ENCODE measurements around the gene TMEM250. TPM values are rescaled to one million over a fixed set of nuclear protein-coding genes. Genes with fewer than 3 reads are reported as not detected.

TMEM250 gene
- total RNA-seq, 1 experiment from 2014 or later: 48.4 TPM

DNA sequence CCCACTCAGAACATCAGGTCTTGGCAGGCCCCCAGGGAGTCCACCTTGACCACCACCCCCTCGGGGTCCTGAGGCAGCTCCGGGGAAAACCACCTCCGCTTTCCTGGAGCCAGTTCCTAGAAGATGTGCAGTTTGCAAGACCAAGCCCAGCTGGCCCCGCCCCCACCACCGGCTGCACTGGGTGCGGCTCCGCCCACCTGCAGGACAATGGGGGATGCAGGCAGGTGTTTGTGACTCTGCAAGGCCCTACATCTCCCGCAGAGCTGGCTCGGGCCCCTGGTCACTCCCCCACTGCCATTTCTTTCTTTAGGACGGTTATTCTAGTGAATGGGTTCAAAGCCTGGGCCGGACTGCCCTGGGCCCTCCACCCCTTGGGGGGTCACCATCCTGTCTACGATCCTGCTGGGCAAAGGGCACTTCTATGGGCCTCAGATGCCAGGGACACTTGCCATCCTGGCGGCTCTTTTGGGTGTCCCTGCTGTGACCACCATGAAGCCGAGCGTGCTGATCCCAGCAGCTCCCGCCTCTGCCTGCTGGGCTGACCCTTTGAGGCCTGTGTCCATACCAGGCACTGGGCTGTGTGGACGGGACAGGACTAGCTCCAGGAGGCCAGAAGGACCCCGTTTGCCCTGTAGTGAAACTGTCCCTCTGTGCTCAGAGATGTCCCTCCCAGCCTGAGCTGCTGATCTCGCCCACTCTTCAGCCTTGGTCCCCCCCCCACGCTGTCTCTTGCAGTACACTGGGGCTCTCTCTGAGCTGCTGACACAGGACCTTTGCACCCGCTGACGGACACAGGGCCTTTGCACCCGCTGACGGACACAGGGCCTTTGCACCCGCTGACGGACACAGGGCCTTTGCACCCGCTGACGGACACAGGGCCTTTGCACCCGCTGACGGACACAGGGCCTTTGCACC, 17.7 kb downstream of the TMEM250 start:
- H3K9me3 ChIP-seq (ENCODE audit: low read depth, low read length, poor library complexity, severe bottlenecking): no peaks in the 10 kb centered on the region
- no peak overlapping the region for H3K27ac ChIP-seq (ENCODE audit: low read depth, low read length, poor library complexity, severe bottlenecking)
- no TSS peak for BruUV-seq (replicated peaks)
- TF ChIP-seq EZH2 (IDR thresholded peaks at IDR 0.05; ENCODE audit: borderline replicate concordance, low read depth, low read length, poor library complexity, severe bottlenecking): no peak
- TF ChIP-seq, protein P1, sequence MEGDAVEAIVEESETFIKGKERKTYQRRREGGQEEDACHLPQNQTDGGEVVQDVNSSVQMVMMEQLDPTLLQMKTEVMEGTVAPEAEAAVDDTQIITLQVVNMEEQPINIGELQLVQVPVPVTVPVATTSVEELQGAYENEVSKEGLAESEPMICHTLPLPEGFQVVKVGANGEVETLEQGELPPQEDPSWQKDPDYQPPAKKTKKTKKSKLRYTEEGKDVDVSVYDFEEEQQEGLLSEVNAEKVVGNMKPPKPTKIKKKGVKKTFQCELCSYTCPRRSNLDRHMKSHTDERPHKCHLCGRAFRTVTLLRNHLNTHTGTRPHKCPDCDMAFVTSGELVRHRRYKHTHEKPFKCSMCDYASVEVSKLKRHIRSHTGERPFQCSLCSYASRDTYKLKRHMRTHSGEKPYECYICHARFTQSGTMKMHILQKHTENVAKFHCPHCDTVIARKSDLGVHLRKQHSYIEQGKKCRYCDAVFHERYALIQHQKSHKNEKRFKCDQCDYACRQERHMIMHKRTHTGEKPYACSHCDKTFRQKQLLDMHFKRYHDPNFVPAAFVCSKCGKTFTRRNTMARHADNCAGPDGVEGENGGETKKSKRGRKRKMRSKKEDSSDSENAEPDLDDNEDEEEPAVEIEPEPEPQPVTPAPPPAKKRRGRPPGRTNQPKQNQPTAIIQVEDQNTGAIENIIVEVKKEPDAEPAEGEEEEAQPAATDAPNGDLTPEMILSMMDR (conservative IDR thresholded peaks at IDR 0.05; ENCODE audit: low read depth, low read length): no peak
- no peak for DNase-seq (ENCODE audit: low spot score)
- CTCF ChIA-PET: interaction anchor here (0.8 kb wide), 1 partner anchor 12 kb away, joined by 7 read pairs; no protein-coding TSS in a partner anchor
- H3K4me1 ChIP-seq (ENCODE audit: insufficient read depth, low read length, poor library complexity, severe bottlenecking): peaks cover 28% of the 10 kb centered on the region
- POLR2A ChIA-PET (ENCODE audit: low non-redundant PET): no interaction called here
- intact Hi-C loops (cut with micrococcal nuclease; ENCODE audit: unreplicated experiment): no loop called here
- H3K36me3 ChIP-seq (ENCODE audit: insufficient read depth, low read length, poor library complexity, severe bottlenecking): no peaks in the 10 kb centered on the region
- no peaks in the 10 kb centered on the region for H3K27me3 ChIP-seq (replicated peaks; ENCODE audit: insufficient read depth, low read depth, low read length, poor library complexity)
- no peak overlapping the region for H3K4me3 ChIP-seq (ENCODE audit: low read depth, low read length, poor library complexity, severe bottlenecking)

DNA sequence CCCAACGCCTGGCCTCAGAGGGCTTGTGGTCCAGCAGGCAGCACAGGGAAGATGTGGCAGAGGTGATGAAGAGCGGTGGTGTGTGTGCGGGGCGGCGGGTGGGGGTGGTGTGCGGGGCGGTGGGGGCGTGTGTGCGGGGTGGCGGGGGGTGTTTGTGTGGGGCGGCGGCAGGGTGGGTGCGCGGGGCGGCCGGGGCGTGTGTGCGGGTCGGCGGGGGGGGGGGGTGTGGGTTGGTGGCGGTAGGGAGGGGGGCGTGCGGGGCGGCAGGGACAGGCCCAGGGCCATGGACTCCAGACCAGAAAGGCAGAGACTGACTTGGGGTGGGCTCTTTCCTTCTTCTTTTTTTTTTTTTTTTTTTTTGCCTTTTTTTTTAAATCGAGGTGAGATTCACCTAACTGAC, 19.1 kb downstream of the TMEM250 start:
- DNase-seq (ENCODE audit: low spot score): no peak
- intact Hi-C loops (cut with micrococcal nuclease; ENCODE audit: unreplicated experiment): no loop called here
- CTCF ChIA-PET: no interaction called here
- no peaks in the 10 kb centered on the region for H3K9me3 ChIP-seq (ENCODE audit: low read depth, low read length, poor library complexity, severe bottlenecking)
- no peak for TF ChIP-seq EZH2 (IDR thresholded peaks at IDR 0.05; ENCODE audit: borderline replicate concordance, low read depth, low read length, poor library complexity, severe bottlenecking)
- H3K4me3 ChIP-seq (ENCODE audit: low read depth, low read length, poor library complexity, severe bottlenecking): no peak overlapping the region
- peaks cover 17% of the 10 kb centered on the region for H3K4me1 ChIP-seq (ENCODE audit: insufficient read depth, low read length, poor library complexity, severe bottlenecking)
- H3K36me3 ChIP-seq (ENCODE audit: insufficient read depth, low read length, poor library complexity, severe bottlenecking): no peaks in the 10 kb centered on the region
- no peak overlapping the region for H3K27ac ChIP-seq (ENCODE audit: low read depth, low read length, poor library complexity, severe bottlenecking)
- no TSS peak for BruUV-seq (replicated peaks)
- POLR2A ChIA-PET (ENCODE audit: low non-redundant PET): no interaction called here
- H3K27me3 ChIP-seq (replicated peaks; ENCODE audit: insufficient read depth, low read depth, low read length, poor library complexity): no peaks in the 10 kb centered on the region

DNA sequence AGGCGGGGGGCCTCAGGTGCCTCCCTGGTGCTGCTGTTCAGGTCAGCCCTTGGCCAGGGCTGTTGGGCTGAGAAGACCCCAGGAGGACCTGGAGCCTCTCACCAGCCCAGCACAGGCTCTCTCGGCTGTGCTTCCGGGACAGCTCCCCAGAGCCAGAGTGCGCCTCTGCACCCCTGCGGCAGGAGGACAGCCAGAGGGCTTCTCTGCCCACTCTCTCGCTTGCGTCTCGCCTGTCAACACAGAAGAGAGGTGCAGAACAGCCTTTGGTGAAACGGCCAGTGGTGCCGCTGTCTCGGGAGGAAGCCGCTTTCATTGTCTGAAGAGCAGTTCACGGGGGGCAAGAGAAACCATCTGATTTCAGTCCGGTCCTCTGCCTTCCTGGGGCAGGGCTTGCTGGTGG, 19.8 kb downstream of the TMEM250 start:
- no peak for DNase-seq (ENCODE audit: low spot score)
- H3K36me3 ChIP-seq (ENCODE audit: insufficient read depth, low read length, poor library complexity, severe bottlenecking): no peaks in the 10 kb centered on the region
- H3K4me3 ChIP-seq (ENCODE audit: low read depth, low read length, poor library complexity, severe bottlenecking): no peak overlapping the region
- H3K9me3 ChIP-seq (ENCODE audit: low read depth, low read length, poor library complexity, severe bottlenecking): no peaks in the 10 kb centered on the region
- H3K4me1 ChIP-seq (ENCODE audit: insufficient read depth, low read length, poor library complexity, severe bottlenecking): peaks cover 14% of the 10 kb centered on the region
- BruUV-seq (replicated peaks): no TSS peak
- no peak for TF ChIP-seq EZH2 (IDR thresholded peaks at IDR 0.05; ENCODE audit: borderline replicate concordance, low read depth, low read length, poor library complexity, severe bottlenecking)
- TF ChIP-seq, protein P1 (conservative IDR thresholded peaks at IDR 0.05; ENCODE audit: low read depth, low read length): no peak
- no peaks in the 10 kb centered on the region for H3K27me3 ChIP-seq (replicated peaks; ENCODE audit: insufficient read depth, low read depth, low read length, poor library complexity)
- no peak overlapping the region for H3K27ac ChIP-seq (ENCODE audit: low read depth, low read length, poor library complexity, severe bottlenecking)
- ChIA-PET CTCF (no interaction called here), POLR2A (ENCODE audit: low non-redundant PET) (no interaction called here)
- intact Hi-C loops (cut with micrococcal nuclease; ENCODE audit: unreplicated experiment): no loop called here
